ENCODE results near the gene FIGNL2. TPM values are rescaled to one million over a fixed set of nuclear protein-coding genes. Genes with fewer than 3 reads are reported as not detected.
A peak's percentile ranks its signal among the peaks of the same experiment; 100 is the strongest.

Gene FIGNL2
- polyA plus RNA-seq, 3 donors = 5.4 to 7.0 (median 6.2) TPM

DNA sequence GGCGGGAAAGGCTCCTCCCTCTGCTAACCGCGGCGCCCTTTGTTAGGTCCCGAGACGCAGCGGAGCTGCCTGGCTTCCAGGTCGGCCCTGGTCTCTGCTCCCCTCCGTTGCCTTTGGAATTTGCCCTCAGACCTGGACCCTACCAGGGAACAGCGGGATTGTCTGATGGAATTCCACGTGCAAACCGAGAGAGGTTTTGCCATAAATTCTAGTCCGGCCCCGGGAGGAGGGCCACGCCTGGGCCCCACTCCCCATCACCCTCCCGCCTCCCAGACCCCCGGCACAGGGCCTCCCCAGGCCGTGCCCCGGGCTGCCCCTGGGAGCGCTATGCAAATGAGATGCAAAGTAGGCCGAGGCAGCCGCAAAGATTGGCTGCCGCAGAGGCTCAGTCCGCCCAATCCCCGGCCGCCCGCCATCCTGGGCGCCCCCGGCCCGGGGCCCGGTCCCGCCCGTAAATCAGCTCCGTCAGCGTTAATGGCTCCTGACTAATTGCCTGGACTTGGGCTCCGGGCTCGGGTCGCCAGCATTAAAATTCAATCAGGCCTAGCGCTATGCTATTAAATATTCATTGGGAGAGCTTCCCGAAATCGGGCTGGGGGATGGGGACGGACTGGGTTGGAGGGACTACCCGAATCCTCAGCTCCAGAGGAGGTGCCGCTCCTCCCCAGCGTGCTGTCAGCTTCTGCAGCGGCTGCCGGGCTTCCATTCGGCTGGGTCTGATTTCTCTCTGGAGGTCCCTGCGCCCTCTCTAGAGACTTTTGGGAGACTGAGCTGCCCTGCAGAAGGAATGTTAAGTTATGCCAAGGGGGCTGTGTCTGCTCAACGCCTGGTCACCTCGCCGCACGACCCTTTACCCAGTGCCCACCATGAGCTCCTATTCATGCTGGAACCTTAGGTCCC lies 15.7 kb upstream of the FIGNL2 start:
- DNase-seq = peak; percentile 92

DNA sequence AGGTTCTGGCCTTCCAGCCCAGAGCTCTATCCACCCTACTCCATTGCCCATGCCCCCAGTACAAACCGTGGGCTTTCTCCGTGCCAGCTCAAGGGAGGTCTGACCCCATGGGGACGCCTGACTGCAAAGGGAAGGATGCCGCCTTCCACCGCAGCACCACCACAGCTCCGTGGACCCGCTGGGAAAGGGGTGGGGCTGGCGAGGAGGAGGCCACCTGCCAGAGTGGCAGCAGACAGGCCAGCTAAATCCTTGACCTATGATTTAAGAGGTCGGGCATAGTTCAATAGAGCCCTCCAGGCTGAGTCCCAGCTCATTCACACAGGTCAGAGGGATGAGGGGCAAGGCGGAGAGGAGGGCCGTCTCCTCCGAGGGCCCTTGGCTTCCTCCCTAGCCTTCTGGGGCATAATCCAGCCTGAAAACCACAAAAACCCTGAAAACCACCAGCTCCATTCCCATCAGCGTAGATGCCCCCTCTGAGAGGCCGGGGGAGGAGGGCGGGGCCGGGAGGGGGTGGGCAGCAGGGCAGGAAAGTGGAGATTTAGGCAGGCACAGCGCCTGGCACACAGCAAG lies 14.9 kb upstream of the FIGNL2 start:
- DNase-seq = no peak

DNA sequence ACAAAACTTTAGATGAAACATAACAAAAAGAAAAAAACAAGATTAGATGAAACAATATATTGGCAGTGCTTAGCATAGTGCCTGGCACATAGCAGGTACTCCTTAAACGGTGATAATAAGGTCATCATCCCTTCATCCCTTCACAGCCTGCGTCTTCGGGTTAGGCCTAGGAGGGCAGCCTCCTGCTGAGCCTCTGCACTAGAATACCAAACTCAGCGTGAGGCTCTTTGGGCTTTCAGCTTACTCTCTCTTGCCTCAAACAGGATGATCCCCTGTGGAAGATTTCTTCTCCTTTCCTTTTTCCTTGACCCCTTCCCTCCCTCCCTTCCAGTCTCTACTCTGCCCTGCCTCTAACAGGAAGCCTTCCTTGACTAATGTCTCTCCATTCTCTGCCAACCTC lies 14.4 kb upstream of the FIGNL2 start:
- DNase-seq = no peak

DNA sequence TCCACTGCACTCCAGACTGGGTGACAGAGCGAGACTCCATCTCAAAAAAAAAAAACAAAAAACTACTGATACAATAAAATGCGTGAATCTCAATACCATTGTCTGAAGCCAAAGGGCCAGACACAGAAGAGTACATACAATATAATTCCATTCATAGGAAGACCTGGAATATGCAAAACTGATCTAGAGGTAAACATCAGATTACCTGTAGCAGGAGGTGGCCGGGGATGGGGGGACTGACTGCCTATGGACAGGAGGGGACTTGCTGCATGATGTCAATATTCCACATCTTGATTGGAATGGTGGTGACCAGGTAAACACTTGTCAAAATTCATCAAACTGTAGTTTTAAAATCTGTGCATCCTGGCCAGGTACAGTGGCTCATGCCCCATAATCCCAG lies 12.5 kb upstream of the FIGNL2 start:
- DNase-seq = no peak

DNA sequence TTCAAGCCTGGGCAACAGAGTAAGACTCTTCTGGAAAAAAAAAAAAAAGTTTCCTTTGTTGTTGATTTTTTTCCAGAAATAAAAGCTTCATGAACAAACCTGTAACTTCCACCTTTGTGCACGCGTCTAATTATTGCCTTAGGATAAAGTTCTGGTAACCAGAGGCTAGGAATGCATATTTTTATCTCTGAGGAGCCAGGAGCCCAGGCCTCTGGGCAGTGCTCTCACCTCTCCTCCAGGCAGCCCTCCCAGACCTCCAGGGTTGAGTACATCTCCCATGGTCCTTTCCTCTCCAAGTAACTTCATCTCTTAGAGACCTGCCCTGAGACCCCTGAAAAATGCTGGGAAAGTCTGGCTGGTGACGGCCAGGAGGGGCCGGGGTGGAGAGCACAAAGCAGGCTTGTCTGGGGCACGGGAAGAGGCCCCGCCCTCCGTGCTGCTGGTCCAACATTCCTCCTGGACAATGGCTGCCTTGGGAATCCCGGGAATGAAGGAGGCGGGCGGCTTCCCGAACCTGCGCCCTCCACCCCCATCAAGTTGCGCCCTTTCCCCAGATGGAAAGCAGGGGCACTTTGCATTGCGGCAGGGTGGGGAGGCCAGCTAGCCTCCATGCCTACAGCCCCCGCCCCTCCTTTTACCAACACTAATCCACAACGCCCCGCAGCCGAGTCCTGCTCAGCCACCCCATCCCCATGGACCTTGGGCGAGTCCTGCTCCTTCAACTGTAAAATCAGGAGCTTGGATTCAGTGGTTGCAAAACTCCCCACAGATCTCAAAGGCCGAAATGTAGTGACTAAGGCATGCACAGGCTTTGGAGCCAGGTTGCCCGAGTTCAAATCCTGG lies 7.3 kb upstream of the FIGNL2 start:
- DNase-seq = no peak

DNA sequence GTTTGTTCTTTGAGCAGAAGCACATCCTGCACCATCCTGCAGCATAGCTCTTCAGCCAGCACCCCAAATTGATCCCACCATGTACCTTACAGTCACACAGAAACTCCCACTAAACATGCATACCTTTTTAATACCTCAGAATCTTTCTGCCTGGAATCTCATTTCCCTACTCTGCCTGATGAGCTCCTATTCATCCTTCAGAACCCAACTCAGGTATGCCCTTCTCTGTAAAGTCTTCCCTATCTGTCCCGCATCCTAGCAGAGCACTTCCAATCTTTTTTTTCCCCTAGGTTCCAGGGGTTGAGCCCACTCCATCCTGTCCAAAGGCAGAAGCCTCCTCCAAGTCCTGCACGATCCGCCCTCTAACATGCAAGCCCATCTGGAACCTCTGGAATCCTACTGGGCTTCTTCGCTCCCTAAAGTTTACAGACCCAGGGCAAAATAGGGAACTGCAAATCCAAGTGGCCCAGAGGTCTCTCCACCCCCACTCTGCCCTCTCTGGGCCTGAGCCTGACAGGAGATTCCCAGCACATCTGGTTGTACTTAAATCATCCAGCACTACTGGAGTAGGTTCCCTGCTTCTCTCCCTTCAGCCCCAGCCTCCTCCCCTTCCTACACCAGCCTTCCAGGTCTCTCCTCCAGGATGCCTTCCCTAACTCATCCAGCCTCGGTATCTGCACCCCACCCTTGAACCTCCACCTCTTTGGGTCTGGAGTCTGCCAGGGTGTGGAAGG lies 4.1 kb upstream of the FIGNL2 start:
- DNase-seq = no peak

DNA sequence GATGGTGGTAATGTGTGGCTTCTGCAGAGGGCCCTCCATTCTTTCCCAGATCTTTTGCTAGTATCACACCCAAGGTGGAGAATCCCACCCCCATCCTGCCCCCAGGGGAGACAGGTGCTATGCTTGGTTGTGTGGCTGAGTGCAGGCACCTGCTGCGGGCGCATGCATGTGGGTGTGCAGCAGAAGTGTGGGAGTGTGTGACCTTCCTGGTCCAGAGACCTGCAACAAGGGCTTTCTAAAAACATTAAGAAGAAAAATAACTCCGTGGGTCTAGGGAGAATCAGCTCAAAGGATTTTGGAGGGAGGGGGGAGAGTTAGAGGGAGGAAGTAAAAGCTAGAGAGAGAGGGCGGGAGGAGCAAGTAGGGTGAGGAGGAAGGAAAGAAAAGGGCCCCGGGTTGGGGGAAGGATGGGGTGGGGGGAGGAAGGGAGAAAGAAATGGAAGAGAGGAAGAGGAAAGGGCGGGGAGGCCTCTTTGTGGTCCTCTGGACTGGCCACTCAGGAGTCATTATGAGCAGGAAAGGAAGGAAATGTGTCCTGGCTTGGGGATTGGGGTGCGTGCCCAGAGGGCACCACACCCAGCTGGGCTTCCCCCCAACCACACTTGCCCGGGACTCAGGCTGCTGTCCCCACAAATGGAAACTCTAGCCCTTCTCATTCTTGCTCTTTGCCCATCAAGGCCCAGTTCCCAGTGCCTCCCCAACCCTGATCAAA lies 3.1 kb upstream of the FIGNL2 start:
- no peak for DNase-seq

DNA sequence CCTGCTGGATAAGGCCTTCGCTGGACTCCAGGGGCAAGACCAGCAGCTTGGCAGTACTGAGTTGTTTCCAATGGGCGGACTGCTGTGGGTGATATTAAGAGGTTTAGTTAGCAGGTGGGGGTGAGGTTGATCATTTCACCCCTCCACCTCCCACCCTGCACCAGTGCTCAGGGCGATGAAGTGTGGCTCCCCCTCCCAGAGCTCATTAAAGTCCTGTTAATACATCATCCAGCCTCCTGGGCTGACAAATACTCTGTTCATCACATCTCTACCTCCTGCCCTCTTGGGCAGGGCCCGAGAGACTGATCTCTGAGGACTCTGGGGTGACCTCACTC lies 2.4 kb upstream of the FIGNL2 start:
- no peak for DNase-seq

DNA sequence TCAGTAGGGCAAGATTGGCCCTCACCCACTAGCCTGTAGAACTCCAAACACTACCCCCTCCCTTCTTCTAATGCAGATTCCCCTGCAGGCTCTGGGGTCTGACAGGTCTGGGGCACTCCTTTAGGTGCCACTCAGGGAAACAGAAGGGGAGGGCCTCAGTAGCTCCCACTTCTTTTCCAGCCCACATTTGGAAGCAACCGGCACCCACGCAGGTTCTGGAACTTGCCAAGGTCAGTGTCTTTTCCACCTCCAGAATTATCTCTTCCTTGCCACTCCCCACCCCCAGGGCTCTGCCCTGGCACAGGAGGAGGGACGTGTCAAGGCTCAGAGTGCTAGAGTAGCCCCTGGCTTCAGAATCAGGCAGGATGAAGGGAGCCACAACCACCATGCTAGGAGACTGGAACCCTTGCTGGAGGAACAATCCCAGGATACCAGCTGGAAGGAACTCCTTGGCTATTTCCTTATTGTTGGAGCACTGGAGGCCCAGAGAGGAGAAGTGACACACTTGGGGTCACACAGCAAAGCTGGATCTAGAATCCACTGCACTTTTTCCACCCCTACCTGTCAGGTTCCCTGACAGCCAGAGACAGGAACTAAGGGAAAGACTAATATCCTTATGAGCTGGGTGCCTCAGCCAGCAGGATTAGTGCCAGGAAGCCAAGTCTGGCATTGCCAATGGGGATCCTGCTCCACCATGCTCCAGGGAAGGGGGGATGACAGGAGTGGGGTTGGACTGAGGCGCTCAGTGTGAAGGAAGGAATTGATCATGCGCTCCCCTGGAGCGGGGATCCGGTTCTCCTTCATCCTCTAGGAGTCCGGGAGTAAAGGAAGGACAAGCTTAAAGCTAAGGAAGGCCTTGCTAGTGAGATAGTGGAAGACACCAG lies 1.8 kb upstream of the FIGNL2 start:
- DNase-seq = no peak

DNA sequence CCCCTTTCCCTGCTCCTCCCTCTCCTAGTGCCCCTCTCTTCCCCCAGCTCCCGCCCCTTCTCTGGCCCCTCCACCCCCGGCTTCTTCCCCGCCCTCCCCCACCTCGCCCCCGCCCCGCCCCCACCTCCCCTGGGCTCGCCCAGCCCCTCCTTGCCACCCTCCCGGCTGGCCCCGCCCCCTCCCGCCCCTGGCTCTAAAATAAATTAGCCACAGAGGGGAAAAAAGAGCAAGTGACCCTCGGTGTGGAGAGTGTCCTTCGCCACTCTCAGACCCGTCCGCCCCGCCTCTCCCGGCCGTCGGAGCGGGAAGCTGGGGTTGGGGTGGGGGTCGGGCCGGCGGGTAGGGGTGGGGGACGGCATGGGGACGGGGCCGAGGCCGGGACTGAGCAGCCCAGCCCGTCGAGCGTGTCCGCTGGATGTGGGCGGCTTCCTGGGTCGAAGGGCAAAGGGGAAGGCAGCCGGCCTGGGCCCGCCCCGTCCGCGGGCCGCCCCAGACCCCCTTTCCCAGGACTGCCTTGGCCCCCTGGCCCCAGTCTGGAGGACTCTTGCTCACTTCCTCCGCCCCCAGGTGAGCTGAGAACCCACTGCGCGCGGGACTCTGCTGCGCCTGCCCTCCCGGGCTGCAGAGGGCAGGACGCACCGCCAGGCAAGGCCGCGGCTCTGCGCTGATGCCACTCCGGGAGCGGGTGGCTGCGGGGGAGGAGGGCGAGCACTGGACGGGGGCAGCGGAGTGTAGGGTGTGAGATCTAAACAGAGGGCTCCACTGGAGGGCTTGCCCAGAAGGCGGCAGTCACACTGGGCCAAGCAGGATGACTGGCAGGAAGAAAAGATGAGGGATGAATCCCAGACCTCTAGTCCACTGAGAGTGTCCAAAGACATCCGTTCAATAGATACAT lies 570 bp upstream of the FIGNL2 start:
- DNase-seq = no peak

DNA sequence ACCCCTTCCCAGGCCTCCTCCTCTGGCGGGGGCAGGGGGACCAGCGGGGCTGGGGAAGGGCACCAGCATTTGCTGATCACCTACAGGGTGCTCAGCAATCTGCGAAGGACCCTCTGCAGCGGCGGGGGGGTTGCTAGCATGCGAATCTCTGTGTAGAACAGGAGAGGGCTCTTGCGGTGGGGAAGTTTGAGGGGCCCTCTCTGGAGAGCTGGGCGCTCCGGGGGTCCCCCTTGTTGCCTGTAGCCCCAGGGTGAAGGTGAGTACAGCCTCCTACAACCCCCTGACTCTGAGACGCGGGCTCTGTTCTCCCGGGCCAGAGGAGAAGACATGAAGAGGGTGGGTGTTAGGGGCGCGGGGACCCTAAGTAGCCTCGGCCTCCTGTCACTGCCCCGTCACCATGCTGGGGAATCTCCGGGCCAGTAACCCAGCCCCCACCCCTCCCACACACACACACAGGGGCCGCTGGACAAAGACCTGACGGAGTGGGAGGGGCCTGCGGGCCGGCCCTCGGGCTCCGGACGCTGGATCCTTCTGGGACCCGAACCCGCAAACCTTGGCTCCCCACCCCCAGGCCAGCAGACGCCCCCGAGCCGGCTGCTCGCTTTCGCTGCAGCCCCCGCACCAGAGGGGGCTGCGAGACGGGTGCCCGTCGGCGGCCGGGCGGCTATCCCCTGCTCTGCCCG lies 734 bp downstream of the FIGNL2 start:
- DNase-seq = no peak

DNA sequence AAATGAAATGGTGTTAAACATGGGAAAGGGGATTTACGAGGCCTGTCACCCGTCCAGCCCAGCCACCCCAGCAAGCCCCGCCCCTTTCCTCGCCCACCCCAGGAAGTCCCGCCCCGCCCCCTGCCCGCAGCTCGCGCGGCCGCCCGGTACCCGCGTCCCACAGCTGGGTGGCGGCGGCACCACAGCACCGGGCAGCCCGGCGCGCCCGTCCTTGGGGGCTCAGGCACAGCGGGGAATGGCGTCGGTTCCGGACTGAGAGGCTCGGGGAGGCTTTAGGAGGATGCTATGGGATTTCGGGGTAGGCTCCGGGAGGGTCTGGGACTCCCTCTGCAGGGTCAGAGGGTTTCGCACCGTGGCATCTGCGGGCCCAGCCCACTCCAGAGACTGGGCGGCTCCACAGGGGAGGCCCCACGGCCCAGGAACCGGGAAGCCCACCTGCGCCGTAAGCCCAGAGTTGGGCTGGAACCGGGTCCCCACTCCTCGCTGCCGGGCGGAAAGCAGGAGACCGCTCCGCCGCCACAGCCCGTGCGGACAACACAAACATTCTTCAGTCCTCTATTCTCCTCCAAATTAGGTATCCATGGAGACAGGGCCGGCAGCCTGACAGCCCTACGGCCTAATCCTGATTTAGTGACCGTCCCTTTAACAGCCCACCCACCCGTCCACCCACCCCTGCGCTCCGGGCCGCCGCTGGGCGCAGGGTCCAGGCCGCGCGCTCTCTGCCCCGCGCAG lies 1.4 kb downstream of the FIGNL2 start:
- peak; percentile 71 for DNase-seq

DNA sequence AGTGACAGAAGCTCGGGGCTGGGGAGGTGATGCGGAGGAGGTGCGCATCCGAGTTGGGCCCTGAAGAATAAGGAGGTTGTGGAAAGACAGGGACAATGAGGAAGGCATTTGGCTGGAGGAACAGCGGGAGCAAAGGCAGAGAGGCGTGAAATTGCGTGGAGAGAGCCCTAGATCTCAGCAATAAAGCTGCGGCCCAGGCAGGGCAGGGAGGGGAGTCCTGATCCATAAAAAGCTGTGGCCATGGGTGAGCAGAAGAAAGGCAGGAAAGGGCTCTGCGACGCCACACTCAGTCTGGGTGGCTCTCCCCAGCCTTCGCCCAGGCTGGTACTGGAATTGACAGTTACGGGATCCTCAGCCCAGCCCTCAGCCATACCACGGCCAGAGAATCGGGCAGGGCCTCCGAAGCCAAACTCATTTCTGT lies 2.2 kb downstream of the FIGNL2 start:
- no peak for DNase-seq

DNA sequence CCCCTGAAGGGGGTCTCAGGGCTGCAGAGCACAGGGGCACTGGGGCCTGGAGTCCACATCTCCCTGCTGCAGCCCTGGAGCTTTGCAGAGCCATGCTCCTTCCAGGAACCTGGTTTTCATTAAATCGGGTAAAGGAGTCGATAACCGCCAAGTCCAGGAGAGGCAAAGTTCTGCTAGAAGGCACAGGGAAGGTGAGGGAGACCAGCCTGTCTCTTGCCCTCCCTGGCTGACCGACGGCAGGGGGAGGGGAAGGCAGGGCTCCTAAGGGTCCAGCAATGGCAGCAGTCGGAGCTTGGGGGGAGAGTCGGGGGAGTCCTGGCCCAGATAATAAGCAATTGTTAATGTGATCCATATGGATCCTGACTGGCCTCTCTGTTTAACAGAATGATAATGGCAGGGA lies 3.0 kb downstream of the FIGNL2 start:
- DNase-seq = no peak

DNA sequence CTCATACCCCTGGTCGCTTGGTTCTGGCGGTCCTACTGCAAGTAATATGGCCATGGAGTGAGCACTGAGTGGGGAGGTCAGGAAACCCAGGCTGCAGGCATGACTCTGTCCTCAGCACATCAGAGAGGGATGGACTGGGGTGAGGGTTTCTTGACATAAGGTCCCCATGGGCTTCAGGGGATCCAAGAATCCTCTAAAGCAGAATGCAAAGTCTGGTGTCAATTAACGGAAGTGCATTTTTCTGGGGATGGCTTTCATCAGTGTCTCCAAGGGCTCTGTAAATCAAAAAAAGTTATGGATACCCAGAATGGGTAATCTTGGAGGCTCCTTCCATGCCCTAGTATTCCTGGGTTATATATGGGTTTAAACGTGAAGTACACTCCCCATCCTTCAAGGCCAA lies 3.7 kb downstream of the FIGNL2 start:
- no peak for DNase-seq

DNA sequence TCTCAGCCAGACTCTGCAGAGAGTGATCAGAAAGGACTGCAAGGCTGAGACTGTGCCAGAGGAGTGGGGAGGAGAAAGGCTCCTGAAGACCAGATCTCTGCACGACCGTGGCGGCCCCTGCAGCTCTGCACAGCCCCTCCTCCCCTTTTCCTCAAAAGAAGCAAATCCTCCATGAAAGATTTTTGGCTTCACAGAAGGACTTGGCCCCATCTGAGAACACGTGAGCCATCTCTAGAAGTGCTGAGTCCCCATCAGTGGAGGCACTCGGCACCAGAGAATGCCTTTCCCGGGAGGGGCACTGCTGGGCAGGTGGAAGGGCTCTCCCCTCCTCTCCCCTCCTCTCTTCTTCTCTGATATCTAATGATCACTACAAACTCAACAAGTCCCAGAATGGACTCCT lies 6.8 kb downstream of the FIGNL2 start:
- DNase-seq = no peak

DNA sequence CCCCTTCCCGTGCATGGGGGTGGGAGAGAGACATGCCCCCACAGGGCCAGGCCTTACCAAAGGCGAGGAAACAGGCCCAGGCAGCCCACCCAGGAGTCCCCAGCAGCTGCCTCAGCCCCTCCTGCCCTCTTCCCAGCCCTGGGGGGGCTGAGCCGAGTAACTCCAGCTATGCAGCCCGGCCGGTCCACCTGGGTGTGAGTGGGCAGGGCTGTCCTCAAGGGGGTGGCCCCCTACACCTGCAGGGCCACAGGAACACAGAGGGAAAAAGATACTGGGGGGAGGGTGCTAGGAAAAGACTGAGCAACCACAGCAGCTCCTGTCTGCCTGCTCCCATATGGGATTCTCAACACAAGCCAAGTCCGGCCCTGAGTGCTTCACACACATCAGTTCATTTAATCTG lies 7.6 kb downstream of the FIGNL2 start:
- no peak for DNase-seq
